Parathyroid adenoma (tissue), 2 donors: ENCODE data around the gene CTSF.
"Not testable (repeated sequence)": the region's sequence is repeated elsewhere in the genome, so short reads cannot be mapped to it uniquely, and the experiment has no call there.

Experiments
- H2AFZ ChIP-seq: fragments of 300-600 bp; sonication (generic); one replicate; pipeline ENCODE4 v1.7.0; 2017; ENCODE audit warnings: antibody characterized with exemption, mild to moderate bottlenecking
- H3K27ac ChIP-seq: fragments of 300-600 bp; sonication (generic); one replicate; pipeline ENCODE4 v1.7.0; 2017
- H3K27me3 ChIP-seq: fragments of 300-600 bp; sonication (generic); one replicate; pipeline ENCODE4 v1.7.0; 2017; ENCODE audit warnings: low read length; ENCODE audit not compliant: control insufficient read depth, insufficient read depth
- H3K36me3 ChIP-seq: fragments of 300-600 bp; sonication (generic); one replicate; pipeline ENCODE4 v1.7.0; 2017; ENCODE audit warnings: low read length; ENCODE audit not compliant: control insufficient read depth, insufficient read depth
- H3K4me1 ChIP-seq: fragments of 300-600 bp; sonication (generic); one replicate; pipeline ENCODE4 v1.7.0; 2017; ENCODE audit warnings: control low read depth
- H3K4me2 ChIP-seq: fragments of 300-600 bp; sonication (generic); one replicate; pipeline ENCODE4 v1.7.0; 2017; ENCODE audit warnings: low read length
- H3K4me3 ChIP-seq: fragments of 300-600 bp; sonication (generic); one replicate; pipeline ENCODE4 v1.7.0; 2017; ENCODE audit warnings: low read depth, low read length
- H3K79me2 ChIP-seq: fragments of 300-600 bp; sonication (generic); one replicate; pipeline ENCODE4 v1.7.0; 2017; ENCODE audit warnings: control low read depth
- H3K9ac ChIP-seq: fragments of 300-600 bp; sonication (generic); one replicate; pipeline ENCODE4 v1.7.0; 2017; ENCODE audit warnings: mild to moderate bottlenecking
- H3K9me3 ChIP-seq: fragments of 300-600 bp; sonication (generic); one replicate; pipeline ENCODE4 v1.7.0; 2017; ENCODE audit warnings: low read length; ENCODE audit not compliant: control insufficient read depth
- TF ChIP-seq, protein P1 (sequence below): fragments of 300-600 bp; sonication (generic); IDR thresholded peaks from one replicate; pipeline ENCODE4 v1.7.0; 2017; ENCODE audit warnings: antibody characterized with exemption, mild to moderate bottlenecking
- donor health status: primary hyperparathyroidism.

The CTSF gene

DNA sequence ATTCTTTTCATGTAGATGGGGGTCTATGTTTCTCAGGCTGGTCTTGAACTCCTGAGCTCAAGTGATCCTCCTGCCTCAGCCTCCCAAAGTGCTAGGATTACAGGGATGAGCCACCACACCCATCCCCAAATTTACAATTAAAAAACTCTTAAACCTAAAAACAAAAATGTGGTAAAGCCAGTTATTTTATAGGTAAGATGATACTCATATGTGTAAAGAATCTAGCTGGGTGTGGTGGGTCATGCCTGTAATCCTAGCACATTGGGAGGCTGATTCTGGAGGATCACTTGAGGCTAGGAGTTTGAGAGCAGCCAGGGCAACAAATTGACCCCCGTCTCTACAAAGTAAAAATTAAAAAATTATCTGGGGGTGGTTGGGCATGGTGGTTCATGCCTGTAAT lies 44.1 kb upstream of the CTSF start:
- H3K27ac ChIP-seq, result no peak overlapping the region
- H3K27me3 ChIP-seq, result no peaks in the 10 kb centered on the region
- H2AFZ ChIP-seq, result no peak overlapping the region
- H3K4me1 ChIP-seq, result no peaks in the 10 kb centered on the region
- no peak overlapping the region for H3K9ac ChIP-seq
- peaks cover 2% of the 10 kb centered on the region for H3K79me2 ChIP-seq
- H3K36me3 ChIP-seq, result no peaks in the 10 kb centered on the region
- no peaks in the 10 kb centered on the region for H3K9me3 ChIP-seq
- H3K4me3 ChIP-seq, result no peak overlapping the region
- no peak overlapping the region for H3K4me2 ChIP-seq
- TF ChIP-seq, protein P1, sequence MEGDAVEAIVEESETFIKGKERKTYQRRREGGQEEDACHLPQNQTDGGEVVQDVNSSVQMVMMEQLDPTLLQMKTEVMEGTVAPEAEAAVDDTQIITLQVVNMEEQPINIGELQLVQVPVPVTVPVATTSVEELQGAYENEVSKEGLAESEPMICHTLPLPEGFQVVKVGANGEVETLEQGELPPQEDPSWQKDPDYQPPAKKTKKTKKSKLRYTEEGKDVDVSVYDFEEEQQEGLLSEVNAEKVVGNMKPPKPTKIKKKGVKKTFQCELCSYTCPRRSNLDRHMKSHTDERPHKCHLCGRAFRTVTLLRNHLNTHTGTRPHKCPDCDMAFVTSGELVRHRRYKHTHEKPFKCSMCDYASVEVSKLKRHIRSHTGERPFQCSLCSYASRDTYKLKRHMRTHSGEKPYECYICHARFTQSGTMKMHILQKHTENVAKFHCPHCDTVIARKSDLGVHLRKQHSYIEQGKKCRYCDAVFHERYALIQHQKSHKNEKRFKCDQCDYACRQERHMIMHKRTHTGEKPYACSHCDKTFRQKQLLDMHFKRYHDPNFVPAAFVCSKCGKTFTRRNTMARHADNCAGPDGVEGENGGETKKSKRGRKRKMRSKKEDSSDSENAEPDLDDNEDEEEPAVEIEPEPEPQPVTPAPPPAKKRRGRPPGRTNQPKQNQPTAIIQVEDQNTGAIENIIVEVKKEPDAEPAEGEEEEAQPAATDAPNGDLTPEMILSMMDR, result no peak

DNA sequence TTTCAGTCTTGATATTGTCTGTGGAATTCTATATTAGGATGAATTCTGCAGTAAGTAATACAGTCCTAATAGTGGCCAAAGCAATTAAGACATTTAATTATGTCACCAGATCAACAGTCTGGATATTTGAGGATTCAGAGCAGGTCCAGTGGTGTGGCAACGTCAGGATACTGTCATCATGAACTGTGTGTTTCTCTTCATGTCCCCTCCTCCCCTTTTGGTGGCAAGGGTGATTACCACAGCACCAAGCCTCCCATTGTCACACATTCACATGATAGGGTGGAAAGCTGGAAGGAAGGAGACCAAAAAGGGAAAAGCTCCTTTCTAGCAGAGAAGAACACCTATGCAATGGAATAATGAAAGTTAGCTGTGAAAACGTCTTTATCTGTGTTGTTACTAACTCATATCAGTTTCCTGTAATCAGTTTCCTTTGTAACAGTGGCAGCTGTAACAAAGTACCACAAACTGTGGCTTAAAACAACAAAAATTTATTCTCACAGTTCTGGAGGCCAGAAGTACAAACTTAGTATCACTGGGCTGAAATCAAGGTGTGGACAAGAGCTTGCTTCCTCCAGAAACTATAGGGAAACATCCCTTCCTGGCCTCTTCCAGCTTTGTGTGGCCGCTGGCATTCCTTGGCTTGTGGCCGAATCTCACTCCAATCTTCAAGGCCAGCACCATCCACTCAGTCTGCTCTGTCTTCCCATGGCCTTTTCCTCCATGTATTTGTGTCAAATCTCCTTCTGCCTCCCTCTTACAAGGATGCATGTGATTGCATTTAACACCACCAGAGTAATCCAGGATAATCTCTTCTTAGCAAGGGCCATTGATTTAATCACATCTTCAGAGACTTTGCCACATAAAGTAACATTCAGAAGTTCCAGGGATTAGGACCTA lies 41.6 kb upstream of the CTSF start:
- H3K27ac ChIP-seq, result no peak overlapping the region

DNA sequence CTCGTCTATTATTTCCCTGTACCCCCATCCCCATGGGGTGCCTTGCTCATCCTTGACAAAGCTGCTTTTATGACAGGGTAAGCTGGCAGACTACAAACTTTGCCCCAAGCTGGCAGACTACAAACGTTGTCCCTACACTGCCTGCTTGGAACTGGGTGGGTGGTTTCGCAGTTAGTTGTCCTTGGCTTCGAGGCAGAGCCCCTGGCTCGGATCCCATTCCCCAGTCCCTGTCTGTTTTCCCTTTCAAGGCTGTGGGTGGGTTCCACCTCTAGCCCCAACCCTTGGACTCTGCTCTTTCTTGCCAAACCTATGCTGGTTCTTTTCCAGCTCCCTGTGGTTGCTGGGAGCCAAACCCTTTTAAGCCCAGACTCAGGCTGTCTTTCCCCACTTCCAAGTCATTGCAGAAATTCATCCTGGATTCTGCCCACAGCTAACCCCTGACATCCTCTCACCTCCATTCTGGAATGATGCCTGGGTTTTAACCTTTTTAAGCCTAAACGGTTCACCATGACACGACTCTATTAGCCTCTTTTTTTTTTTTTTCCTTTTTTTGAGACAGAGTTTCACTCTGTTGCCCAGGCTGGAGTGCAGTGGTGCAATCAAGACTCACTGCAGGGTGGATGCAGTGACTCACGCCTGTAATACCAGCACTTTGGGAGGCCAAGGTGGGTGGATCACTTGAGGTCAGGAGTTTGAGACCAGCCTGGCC lies 38.9 kb upstream of the CTSF start:
- TF ChIP-seq, protein P1, result no peak
- no peak overlapping the region for H3K4me2 ChIP-seq
- no peak overlapping the region for H3K4me3 ChIP-seq
- no peak overlapping the region for H2AFZ ChIP-seq
- no peaks in the 10 kb centered on the region for H3K9me3 ChIP-seq
- H3K79me2 ChIP-seq, result no peaks in the 10 kb centered on the region
- H3K27me3 ChIP-seq, result no peaks in the 10 kb centered on the region
- no peaks in the 10 kb centered on the region for H3K4me1 ChIP-seq
- H3K9ac ChIP-seq, result no peak overlapping the region
- no peak overlapping the region for H3K27ac ChIP-seq
- H3K36me3 ChIP-seq, result no peaks in the 10 kb centered on the region

More for the DNA sequence above, 41.6 kb upstream of the CTSF start:
- H3K27me3 ChIP-seq, result no peaks in the 10 kb centered on the region
- TF ChIP-seq, protein P1, result no peak
- H3K79me2 ChIP-seq, result no peaks in the 10 kb centered on the region
- no peak overlapping the region for H3K9ac ChIP-seq
- H3K4me1 ChIP-seq, result no peaks in the 10 kb centered on the region
- no peak overlapping the region for H2AFZ ChIP-seq
- H3K4me2 ChIP-seq, result no peak overlapping the region
- H3K36me3 ChIP-seq, result no peaks in the 10 kb centered on the region
- no peaks in the 10 kb centered on the region for H3K9me3 ChIP-seq
- no peak overlapping the region for H3K4me3 ChIP-seq

DNA sequence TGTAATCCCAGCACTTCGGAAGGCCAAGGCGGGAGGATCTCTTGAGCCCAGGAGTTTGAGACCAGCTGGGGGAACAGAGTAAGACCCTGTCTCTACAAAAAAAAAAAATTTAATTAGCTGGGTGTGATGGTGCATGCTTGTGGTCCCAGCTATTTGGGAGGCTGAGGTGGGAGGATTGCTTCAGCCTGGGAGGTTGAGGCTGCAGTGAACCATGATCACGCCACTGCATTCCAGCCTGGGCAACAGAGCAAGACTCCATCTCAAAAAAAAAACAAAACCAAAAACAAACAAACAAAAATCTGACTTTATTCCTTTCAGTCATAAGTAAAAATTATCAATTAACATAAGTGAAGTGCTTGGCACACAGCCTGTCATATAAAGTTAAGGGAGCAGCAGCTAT lies 38.2 kb upstream of the CTSF start:
- H2AFZ ChIP-seq, H3K4me3 ChIP-seq, H3K27ac ChIP-seq, H3K9ac ChIP-seq, H3K4me2 ChIP-seq, H3K27me3 ChIP-seq, H3K79me2 ChIP-seq, H3K4me1 ChIP-seq, H3K36me3 ChIP-seq, H3K9me3 ChIP-seq: not testable (repeated sequence)

DNA sequence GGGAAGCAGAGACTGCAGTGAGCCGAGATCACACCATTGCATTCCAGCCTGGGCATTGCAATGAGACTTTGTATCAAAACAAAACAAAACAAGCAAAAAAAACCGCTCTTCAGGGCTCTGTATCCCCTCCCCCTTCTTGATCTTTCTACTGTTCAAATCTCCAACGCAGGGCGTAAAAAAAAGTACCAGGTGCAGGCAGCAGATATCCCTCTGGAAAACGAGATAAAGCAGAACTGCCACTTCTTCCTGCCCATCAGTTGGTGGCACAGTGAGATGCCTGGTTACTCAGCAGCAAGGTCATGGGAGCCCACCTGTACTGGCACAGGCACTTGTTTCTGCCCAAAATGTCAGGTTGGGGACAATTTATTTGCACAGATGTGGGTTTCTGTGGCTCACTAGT lies 35.7 kb upstream of the CTSF start:
- Histone ChIP-seq H3K36me3 (no peaks in the 10 kb centered on the region), H3K9ac (no peak overlapping the region), H2AFZ (no peak overlapping the region), H3K27ac (no peak overlapping the region), H3K4me1 (no peaks in the 10 kb centered on the region), H3K79me2 (no peaks in the 10 kb centered on the region), H3K9me3 (no peaks in the 10 kb centered on the region), H3K27me3 (no peaks in the 10 kb centered on the region), H3K4me3 (no peak overlapping the region), H3K4me2 (no peak overlapping the region)
- TF ChIP-seq, protein P1, result no peak
